Suppressor macrophage treated with lipopolysaccharide for 4 hours (primary cell): ENCODE measurements around the gene PYGB.
"Not testable (repeated sequence)": the region's sequence is repeated elsewhere in the genome, so short reads cannot be mapped to it uniquely, and the experiment has no call there.

Source experiments
- DNase-seq: peaks from one replicate; pipeline ENCODE4 v3.0.0-alpha.2; 2020

The PYGB gene

DNA sequence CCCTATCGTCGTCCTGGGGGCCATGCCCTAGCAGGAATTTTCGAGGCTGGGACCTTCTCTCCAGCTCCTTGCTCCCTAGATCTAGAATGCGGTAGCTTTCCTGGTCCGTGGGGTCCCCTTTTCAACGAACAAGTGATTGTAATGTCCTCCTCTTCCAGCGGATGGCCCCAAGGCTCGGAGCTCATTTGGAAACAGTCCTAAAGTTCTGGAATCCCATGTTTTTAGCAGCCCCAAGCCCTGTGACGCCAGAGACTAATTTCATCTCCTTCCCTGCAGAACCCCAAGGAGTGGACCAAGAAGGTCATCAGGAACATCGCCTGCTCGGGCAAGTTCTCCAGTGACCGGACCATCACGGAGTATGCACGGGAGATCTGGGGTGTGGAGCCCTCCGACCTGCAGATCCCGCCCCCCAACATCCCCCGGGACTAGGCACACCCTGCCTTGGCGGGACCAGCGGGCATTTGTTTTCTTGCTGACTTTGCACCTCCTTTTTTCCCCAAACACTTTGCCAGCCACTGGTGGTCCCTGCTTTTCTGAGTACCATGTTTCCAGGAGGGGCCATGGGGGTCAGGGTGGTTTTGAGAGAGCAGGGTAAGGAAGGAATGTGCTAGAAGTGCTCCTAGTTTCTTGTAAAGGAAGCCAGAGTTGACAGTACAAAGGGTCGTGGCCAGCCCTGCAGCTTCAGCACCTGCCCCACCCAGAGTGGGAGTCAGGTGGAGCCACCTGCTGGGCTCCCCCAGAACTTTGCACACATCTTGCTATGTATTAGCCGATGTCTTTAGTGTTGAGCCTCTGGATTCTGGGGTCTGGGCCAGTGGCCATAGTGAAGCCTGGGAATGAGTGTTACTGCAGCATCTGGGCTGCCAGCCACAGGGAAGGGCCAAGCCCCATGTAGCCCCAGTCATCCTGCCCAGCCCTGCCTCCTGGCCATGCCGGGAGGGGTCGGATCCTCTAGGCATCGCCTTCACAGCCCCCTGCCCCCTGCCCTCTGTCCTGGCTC is 48.5 kb downstream of the PYGB start:
- DNase-seq: no peak

DNA sequence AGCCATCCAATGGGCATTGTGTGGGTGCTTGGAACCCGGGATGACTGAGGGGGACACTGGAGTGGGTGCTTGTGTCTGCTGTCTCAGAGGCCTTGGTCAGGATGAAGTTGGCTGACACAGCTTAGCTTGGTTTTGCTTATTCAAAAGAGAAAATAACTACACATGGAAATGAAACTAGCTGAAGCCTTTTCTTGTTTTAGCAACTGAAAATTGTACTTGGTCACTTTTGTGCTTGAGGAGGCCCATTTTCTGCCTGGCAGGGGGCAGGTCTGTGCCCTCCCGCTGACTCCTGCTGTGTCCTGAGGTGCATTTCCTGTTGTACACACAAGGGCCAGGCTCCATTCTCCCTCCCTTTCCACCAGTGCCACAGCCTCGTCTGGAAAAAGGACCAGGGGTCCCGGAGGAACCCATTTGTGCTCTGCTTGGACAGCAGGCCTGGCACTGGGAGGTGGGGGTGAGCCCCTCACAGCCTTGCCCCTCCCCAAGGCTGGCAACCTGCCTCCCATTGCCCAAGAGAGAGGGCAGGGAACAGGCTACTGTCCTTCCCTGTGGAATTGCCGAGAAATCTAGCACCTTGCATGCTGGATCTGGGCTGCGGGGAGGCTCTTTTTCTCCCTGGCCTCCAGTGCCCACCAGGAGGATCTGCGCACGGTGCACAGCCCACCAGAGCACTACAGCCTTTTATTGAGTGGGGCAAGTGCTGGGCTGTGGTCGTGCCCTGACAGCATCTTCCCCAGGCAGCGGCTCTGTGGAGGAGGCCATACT is 49.4 kb downstream of the PYGB start:
- peak; percentile 46 for DNase-seq

DNA sequence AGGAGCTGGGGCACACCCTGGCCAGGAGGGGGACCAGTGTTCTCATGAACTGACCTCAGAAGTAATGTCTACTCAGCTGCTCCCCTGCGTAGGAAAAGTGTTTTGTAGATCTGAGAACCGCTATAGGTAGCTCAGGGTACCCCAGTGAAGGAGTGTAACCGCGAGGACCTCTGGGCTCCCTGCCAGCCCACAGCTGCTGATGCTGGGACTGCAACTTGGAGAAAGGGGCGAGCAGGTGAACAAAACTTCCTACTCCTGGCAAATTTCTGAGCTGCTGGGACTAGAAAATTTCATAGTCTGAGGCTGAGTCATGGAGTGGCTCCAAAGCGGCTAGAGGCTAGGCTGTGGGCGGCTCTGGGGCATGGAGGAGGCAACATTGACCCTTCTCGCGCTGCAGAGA is 51.9 kb downstream of the PYGB start:
- DNase-seq: no peak

DNA sequence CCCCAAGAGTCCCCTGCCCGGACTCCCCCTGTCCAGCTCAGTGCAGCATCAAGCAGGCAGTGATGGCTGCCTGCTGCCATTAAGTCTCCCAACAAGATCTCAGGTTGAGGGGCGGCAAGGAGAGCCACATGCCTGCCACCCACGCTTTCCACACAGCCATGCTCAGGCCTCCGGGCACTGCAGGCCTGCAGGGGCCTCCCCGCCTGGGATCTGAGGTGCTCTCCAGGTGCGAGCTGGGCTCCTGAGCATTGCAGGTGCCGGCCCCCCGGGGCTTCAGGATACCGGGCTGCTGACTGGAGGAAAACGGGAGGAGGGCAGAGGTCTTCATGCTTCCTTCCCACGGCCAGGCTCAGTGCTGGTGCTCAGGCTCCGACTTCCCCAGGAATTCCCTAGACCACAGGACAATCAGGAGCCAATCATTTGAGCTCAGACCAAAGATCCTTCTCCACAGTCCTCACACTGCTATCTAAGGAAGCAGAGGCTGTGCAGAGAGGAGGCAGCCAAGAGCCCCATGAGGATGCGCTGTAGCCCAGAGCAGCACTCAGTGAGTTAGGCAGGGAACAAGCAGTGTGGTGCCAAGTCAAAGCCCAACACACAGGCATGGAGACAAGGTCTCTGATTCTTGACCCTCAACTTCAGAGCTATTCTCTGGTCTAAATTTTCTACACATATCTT is 52.7 kb downstream of the PYGB start:
- DNase-seq: no peak

DNA sequence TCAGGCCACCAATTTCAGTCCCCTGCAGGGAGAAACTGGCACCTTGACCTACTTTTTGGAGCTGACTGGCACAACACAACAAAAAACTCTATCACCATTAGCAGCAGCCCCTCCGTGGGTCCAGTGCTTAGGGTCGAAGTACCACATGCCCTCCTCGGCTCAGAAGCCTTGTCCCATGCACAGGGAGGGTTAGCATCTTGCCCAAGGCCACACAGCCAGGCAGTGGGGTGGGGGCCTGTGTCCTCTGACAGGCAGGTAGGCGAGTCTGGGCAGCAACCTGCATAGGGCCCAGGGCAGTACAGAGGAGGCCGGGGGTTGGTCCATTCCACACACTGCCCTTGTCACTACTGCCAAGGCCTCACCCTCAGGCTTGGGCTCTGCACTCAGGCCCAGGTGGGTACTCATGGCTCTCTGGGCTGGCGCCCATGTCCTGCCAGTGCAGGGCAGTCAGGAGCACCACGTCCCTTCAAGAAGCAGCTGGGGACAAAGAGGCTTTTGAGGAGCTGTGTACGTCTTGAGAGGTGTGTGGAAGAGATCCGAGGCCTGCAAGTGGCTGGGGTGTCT is 53.6 kb downstream of the PYGB start:
- no peak for DNase-seq

DNA sequence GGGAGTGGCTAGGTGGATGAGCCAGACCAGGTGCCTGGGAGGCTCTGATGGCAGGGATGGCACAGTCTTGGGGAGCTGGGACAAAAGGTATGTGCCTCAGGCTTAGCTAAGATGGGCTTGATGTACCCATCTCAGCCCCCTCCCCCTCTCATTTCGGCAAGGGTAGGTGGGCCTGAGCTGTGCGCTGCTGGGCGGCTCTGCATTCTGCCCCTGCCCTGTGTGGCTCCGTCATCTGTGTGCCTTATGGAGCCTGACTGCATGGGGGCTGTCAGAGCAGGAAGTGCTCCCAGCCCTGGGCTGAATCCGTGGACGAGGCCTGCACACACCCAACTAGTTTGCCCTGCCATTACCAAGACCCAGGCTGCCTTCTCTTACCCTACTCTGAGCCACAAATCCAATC is 54.7 kb downstream of the PYGB start:
- no peak for DNase-seq

DNA sequence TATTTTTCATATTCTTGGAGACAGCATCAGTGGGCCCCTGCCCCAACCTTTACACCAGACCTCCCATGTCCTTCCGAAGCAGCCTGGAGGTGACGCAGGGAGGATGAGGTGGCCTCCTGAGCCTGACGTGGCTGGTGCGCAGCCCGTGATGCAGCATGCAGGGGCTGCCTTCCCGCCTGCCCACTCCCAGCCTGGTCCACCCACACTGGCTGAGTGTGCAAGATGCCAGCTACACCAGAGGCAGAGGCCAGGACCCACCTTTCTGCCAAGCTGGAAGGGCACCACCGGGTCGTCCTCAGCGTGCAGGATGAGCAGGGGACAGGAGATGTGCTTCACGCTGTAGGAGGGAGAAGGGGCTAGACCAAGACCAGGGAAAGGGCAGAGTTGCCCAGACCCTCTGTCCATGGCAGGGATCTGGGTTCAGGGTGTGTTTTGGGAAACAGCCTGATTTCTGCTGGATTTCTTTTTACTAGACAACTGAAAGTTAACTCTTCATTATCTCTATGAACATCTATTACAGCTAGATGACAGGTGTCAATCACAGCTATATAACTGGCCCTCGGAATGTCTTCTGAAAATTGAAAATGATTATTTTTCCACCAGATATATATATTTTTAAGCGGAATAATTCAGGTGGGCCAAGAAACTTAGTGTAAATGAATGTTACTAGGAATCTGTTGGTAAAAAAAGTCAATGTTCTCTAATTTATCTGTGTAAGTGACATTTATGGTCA is 55.6 kb downstream of the PYGB start:
- no peak for DNase-seq

DNA sequence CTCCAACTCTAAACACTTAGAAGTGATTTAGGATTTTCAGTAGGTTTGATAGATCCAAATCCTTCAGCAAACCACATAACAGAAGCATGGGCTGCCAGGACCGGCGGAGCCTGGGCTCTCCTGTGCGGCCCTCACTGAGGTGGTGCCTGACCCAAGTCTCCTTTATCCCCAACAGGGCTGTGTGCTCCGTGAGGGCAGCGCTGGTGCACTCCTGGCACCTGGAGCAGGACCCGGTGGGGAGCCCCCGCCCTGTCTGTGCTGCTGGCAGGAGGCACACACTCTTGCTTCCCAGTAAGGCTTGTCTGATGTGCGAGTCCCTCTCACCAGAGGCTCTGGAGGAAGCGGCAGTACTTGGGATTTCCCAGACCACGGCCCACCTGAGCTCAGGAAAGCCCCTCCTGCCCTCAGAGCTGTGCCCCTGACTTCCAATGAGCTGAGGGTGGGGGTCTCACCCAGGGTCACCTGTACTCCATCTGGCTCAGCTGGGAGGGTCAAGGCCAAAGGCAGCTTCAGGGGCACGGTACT is 56.2 kb downstream of the PYGB start:
- DNase-seq: no peak

DNA sequence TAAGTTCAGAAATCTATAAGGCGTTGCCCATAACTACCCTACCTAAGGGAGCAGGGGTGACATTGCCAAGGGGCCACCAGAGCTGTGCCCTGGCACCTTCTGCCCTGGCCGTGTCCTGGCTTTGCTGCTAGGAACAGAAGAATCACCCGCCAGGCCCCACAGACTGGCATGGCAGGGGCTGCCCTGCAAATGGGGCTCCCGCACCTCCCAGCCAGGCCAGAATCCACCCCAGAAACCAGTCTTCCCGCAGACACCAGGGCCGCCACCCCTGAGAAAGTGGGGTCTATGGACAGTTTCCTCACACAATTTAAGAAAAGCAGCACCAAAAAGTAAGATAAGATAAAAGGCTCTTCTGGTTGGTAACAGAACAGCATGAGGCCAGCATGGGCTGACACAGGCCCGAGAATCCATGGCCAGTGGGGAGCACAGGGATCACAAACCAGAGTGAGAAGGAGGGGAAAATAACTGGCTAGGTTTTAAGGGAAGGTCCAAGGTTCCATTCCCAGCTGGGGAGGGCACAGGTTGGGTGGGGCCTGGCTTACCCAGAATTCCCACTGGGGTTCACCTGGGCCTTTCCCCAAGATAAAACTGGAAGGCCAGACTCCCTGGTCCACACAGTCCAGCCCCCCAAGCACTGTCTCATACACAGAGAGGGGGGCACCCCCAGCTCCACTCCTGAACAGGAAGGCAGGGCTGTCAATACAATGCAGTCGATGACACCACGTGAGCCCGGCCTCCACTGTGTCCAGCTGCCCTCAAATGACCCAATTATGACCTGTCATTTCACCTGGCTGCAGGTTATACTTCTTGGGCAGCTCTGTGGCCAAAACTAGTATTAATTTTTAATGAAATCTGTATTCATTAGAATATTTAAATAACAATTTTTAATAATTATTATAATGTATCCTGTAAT is 59.4 kb downstream of the PYGB start:
- DNase-seq: no peak

DNA sequence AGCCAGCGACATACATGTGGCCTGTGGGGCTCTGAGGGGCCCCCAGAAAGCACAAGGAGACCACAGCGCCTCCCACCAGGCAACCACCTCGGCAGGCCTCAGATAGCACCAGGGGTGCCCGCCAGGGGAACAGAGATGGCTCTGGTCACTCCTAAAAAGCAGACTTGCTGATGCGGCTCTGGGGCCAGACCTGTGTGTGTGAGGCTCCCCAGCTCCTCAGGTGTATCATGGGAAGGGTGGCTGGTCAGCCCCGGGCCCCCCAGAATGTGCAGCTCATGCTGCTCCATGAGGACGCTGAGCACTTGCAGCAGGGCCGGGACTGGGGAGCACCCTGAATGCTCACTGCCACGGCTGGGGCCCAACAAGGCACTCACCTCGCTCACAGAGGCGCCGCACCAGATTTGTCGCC is 60.2 kb downstream of the PYGB start:
- DNase-seq: no peak

DNA sequence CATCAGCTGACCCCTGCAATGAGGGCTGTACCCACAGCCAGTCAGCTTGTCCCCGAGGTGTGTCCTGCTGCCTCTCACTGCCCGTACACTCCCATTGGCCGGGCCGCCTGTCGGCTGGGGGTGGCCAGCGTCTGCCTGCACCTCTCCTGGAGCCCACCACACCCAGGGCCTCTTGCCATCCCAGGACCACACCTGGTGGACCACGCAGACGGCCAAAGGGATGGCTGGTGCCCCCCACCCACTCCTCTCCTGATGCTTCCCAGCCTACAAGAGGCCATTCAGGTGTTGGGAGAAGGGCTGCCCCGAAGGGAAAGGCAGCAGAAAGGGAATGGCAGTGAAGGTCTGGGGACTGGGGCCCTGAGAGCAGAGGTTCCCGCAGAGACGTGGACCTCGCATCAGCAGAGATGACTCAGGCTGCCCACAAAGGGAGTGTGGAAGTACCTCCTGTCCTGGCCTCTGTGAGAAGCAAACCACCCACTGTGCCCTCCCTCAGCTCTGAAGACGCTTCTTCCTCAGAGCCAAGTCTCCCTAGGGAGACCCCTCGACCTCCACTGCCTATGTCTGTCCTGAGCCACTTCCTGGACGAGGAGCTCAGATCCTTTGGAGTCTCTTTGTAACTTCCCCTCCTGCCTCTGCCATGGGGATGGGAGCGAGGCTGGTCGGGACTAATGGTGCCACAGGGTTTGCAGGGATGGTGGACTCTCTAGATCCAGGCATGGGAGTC is 60.9 kb downstream of the PYGB start:
- DNase-seq: peak; percentile 82

DNA sequence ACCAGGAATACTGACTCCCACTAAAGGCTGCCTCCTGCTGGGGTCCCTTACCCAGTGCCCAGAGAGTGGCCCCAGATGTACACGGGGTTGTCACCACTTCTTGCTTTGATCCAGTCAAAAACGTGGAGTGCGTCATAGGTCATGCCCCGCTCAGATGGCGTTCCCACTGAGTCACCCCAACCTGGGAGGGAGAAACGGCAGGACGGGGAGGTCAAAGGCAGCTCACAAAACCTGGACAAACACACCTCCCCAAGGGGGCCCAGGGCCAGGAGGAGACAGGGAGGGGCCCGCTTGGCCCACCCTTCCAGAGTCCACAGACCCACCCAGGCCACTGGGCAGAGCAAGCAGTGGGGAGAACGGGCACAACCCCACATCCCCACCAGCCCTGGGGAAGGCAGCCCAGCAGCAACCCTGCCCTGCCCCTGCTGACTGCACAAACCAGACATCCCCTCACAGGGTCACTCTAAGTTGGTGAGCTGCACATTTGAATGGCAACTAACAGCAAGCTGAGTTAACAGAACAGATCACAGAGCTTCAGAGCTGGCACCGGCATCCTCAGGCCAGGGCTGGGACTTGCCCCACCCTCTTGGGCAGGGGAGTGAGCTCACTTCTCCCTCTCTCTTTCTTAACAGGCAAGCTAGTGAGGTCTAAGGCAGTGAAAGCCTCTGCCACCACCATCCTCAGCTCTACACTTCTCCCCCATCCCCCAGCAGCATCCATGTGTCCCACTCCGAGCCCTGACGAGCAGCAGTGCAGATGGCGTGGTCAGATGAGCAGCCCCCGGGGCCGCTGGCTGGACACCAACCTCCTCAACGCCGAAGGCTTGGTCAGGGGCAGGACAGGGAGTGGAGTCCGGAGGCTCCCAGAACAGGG is 61.7 kb downstream of the PYGB start:
- peak; percentile 81 for DNase-seq

DNA sequence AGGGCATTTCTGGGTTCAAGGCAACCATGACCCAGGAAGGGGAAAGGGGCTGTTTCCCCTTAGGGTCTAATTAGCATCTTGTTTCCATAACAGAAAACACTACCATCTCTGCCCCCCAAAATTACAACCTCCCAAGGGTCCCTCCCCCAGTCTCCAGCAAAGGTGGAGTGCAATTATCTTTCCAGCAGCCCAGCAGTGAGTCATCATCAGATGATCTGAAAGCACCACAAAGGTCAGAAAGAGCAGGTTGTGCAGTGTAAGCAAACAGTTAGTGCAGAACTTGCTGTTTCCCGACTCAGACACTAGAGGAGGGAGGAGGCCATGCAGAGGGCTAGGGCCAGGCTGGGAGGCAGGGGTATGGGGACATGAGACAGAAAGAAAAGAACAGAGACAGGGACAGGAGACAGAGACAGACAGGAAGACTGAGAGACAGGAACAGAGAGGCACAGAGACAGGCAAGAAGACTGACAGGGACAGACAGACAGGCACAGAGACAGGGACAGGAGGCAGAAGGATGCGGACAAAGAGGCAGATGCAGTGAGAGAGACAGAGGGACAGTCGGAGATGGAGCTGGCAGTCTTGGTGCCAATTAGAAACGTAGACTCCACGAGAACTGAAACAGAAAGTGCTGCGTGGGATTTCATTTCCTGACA is 62.5 kb downstream of the PYGB start:
- DNase-seq: peak; percentile 88

DNA sequence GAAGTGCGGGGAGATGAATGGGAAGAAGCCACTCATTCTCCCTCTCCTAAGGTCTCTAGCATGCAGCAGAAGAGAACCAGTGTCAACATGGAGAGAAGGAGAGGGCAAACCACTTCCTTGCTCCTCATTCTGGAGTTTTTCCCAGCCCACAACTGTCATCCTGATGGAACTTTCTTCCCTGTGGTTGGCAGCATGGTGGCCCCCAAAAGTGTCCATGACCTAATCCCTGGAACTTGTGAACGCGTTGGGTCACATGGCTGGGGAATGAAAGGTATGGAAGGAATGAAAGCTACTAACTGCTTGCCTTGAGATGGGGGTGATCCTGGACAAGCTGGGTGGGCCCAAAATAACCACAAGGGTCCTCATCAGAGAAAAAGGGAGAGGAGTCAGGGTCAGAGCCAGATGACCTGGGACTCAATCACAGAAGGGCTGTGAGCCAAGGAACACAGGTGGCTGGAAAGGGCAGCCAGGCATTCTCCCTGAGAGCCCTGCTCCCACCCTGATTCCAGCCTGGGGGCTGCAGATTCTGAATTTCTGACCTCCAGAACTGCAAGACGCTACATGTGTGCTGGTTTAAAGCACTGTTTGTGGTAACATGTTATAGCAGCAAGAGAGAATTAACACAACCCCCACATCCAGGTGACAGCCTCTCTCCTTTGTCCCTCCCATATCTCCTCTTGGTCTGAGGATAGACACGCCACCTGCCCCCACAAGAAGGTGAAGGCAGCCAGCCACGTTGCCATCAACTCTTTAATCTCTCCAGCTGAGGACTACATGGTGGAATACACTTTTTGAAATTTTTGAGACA is 63.2 kb downstream of the PYGB start:
- no peak for DNase-seq

DNA sequence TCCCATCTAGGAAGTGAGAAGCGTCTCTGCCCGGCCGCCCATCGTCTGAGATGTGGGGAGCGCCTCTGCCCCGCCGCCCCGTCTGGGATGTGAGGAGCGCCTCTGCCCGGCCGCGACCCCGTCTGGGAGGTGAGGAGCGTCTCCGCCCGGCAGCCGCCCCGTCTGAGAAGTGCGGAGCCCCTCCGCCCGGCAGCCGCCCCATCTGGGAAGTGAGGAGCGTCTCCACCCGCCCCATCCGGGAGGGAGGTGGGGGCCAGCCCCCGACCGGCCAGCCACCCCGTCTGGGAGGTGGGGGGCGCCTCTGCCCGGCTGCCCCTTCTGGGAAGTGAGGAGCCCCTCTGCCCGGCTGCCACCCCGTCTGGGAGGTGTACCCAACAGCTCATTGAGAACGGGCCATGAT is 64.8 kb downstream of the PYGB start:
- not testable (repeated sequence) for DNase-seq

DNA sequence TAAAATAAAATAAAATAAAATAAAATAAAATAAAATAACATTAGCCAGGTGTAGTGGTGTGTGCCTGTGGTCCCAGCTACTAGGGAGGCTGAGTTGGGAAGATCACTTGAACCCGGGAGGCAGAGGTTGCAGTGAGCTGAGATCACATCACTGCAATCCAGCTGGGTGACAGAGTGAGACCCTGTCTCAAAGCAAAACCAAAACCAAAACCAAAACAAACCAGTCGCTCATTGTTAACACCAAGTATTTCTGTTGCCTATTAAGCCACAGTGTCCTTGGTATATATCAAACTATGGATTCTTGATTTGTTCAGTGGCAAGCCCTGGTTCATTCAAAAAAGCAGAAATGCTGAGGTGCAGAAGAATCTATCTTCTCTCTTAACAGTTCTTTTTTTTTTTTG is 65.7 kb downstream of the PYGB start:
- DNase-seq: peak; percentile 81

DNA sequence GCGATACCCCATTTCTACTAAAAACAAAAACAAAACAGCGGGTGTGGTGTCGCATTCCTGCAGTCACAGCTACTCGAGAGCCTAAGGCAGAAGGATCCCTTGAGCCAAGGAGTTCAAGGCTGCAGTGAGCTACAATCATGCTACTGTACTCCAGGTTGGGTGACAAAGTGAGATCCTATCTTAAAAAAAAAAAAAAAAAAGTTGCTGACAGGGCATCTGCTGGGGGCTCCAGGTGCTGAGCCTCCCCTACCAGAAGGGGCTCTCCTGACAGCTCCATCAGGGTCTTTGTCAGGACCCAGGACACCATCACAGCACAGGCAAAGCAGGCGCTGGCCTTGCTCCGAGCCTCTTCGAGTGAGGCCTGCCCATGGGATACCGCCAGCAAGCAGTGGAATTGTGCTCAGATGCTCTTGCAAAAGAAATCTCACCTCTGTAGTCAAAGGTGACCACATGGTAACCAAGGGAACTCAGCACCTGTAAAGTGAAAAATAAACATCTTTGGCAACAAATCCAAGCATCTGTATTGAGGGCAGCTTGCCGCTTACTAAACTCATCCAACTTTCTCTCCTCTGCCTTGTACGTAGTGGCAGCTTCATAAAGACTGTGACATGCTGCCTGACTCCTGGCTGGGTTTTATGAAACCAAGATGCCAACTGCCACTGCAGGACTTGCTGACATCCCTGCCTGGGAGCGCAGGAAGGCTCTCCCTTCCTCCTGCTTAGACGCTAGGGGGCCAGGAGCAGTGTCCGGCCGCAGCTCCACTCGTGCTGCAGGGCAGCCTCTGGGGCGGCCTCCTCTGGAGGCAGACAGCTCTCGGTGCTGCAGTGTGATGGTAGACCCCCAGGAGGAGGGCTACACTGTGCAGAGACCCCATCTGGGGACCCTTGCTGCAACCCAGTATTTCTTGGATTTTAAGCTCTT is 66.9 kb downstream of the PYGB start:
- DNase-seq: no peak
